Hematopoietic multipotent progenitor cell treated with erythropoietin and hydrocortisone succinate and interleukin-3 and kit ligand, for 6 days (in vitro differentiated cells): ENCODE measurements around the gene ISOC1.

Source experiments
- DNase-seq: peaks from one replicate; pipeline ENCODE4 v3.0.0-alpha.2; 2015

ISOC1 gene

DNA sequence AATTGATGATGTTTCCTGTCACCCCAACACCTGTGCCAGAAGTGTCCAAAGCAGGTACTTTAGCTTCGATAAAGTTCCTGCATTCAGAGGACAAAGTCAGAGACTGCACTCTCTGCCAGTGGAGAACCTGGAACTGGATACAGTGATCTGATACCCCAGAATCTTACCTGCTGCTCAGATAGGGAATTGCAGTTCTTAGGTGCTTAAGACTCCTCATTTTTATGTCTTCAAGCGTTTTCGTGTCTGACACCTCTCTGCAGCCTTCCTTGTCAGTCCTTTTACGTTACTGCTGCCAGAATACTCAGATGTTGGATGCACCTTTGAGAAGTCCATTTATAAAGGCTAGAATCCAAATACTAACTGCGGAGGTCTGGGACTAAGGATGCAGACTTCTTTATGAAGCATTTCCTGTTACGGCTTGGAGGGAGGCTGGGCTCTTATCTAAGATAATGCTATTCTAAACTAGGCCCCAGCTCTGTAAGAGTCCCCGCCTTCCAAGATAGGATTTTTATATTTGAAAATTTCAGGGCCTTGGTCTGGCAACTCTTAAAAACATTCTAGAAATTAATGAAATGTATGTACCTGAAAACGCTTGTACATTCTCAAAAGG is 1.9 kb downstream of the ISOC1 start:
- DNase-seq, result peak; percentile 67

DNA sequence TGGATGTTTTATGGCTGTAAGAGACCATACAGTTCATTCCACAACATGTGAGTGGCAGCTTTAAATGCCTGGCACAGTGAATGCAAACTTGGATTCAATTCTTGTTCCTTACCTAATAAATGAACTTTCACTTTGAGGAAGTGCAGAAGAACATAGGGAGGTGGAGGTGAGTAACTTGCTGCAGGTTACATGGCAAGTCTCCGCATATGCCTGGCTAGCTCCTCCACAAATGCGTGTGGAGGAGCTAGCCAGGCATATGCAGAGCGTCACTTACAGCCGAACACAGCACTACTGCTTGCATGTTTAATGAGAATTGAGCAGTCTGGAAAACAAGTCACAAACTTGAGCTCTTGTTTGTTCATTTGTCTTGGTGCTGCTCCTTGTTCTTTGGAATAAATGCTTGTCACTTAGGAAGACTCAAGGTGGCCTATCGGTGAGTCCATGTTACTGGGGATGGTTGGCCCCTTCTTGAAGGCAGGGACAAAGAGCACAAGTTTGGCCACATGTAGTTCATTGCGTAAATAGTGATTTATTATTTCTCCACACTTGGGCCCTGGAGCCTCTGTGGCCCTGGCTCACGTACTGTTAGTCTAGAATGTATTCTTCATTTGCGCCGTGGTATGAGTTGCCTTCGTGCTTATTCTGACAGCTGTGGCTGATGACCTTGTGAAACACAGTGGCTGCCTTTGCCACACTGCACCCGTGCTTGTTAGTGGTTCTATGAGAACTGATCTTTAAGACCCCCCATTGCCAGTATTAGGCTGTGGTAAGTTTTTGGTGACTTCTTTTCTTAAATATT is 3.1 kb downstream of the ISOC1 start:
- DNase-seq, result no peak

DNA sequence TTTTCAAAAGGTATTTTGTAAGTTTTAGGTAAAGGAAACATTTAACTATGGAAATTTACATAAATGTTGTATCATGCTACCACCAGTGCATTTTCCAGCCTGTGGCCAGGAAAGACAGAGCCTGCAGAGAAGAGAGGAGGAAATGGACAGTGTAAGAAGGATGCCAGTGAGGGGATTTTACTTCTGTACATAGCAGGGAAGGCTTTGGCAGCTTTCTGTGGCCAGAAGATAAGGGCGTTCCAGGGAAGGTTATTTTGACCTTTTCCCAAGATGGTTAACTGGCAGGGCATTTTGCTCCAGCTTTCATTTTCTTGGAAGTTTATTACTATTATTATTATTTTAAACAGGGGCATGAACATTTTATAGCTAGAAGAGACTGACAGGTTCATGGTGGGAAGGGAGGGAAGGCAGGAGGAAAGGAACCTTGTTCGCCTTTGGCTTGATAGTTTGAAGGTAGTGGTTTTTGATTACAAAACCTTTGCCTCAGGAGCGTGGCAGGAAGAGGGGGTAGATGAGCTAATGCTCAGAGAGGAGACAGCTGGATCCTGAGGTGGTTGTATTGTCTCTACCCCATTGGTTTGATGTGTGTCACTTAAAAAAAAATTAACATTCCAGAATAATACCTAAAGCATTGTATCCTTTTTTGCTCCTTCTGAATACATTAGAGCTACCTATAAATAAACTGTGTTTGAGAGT is 4.1 kb downstream of the ISOC1 start:
- peak; percentile 47 for DNase-seq

DNA sequence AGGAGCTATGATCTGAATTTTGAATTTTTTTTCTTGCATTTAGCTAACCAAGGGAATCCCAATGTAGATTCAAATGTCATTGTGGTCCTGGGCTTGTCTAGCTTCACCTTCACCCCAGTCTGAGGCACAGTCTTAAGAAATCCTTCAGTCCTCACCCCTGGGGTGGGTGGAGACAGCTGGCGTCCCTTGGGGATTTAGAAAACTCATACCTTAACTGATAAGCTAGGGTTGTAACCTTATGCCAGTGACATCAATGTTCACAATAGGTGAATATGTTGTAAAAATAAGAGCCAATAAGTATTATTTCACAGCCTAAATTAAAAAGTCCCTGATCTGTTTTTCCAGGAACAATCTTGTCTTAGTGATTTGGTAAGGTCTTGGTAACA is 4.6 kb downstream of the ISOC1 start:
- DNase-seq, result no peak

DNA sequence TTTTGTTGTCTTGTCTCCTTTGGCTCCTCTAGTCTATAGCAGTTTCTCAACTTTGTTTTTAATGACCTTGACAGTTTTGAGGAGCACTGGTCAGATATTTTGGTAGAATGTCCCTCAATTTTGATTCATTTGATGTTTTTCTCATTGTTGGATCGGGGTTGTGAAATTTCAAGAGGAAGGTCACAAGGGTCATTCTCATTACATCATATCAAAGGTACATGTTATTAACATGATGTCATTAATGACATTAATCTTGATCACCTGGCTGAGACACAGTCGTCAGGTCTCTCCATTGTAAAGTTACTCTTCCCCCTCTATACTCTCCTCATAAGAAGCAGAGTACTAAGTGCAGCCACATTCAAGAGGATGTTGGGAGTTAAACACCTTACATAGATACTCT is 7.2 kb downstream of the ISOC1 start:
- no peak for DNase-seq

DNA sequence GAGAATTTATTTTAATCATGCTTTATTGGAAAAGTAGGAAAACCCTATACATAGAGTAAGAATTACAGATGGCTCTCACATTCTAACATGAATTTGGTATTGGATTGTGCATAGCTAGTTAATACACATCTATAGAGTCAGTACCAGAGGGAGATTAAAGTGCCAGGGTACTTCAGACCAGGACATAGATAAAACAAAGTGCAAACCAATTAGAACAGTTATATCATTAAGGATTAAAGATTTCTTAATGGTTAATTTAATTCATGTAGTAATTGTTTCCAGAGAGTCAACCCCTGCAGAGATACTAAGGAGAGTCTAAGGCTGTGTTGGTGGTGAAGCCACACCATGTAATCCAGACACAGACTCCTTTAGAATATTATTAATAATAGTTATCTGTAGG is 8.8 kb downstream of the ISOC1 start:
- DNase-seq, result no peak

DNA sequence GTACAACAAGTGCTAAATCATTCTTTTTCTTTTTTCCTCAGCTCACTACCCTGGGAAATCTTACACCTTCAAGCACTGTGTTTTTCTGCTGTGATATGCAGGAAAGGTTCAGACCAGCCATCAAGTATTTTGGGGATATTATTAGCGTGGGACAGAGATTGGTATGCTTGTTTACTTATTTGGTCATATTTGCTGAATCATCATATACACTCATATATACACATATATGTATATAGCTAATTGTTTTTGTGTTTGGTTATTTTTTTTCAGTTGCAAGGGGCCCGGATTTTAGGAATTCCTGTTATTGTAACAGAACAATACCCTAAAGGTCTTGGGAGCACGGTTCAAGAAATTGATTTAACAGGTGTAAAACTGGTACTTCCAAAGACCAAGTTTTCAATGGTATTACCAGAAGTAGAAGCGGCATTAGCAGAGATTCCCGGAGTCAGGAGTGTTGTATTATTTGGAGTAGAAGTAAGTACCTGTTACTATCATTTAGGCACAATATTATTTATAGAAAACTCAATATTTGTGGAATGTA is 10.4 kb downstream of the ISOC1 start:
- no peak for DNase-seq

DNA sequence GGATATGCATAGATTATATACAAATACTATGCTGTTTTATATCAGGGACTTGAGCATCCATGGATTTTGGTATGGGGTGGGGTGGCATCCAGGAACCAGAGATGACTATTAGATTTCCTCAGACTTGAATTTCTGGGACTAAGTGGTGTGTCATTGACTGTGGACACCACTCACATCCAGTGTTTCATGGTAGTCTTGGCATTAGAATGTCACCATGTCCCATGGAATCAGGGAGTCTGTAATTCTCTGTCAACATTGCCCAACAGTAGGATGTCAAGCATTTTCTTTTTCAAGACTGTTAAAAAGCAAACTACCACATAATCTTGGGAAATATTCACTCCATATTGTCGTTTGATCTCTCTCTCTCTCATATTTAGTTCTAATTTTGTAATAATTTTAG is 13.1 kb downstream of the ISOC1 start:
- DNase-seq, result no peak

DNA sequence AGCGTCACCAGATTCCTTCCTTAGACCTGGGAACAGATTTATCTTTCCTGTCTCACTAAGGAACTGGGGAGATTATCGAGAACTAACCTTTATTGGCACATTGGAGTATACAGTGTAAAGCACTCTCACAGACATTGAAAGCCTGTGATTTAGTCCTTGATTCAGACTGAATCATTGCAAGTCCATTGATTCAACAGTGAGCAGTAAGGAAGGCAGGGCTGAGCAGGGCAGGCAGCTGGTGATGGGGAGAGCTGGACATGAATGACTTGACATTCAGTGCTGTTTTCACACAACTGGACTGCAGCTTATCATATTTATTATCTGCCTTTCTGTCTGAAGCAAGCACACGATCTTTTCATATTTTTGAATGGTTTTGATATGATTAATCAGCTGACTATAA is 16.2 kb downstream of the ISOC1 start:
- DNase-seq, result no peak

DNA sequence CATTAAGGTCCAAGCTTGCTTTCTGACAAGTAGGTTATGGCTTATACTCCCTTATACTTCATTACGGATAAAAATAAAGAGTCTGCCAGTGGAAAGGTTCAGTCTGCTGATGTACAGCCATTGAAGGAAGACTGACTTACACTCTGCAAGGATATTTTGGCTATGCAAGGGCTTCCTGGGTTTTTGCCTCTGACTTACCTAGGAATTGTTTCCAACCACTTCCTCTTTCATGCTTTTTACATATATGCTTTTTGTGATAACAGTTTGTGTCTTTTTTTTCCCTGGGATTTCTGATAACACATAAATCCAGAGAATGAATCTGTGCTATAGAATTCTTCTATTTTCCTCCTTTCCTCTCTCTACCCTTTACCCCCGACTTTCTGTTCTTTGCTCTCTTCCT is 16.8 kb downstream of the ISOC1 start:
- no peak for DNase-seq

DNA sequence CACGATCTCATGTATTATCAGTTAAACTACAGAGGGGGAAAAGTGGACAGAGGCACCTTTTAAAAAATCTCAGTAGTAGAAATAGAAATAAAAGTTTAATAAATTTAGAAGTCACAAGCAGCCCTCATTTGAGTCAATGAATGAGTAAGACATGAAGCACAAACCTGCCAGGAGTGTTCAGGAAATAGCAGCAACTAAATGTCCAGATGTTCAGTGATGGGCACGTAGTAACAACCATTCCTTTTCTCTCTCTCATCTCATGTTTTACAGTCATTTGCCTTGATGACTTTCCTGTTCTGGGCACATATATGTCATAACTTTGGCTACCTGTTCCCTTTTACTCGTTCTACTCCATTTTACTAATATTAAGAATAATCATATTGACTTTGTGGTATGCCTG is 17.7 kb downstream of the ISOC1 start:
- DNase-seq, result no peak

DNA sequence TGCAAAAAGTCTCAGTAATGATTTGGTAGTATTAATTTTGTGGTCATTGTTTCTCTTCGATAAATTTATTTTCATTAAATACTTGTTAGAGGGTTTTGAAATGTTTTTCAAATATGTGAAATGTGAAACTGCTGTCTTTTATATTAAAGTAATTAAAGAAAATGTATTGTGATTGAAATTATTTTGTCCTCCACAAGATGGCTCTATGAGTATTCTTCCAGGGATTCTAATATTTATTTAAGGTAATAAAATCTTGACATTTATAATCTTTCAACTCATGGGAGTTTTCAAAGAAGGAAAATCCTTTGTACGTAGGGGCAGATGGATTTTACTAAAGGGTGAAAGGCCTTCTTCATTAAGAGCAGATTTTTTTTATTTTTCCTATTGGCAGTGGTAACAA is 19.3 kb downstream of the ISOC1 start:
- no peak for DNase-seq

DNA sequence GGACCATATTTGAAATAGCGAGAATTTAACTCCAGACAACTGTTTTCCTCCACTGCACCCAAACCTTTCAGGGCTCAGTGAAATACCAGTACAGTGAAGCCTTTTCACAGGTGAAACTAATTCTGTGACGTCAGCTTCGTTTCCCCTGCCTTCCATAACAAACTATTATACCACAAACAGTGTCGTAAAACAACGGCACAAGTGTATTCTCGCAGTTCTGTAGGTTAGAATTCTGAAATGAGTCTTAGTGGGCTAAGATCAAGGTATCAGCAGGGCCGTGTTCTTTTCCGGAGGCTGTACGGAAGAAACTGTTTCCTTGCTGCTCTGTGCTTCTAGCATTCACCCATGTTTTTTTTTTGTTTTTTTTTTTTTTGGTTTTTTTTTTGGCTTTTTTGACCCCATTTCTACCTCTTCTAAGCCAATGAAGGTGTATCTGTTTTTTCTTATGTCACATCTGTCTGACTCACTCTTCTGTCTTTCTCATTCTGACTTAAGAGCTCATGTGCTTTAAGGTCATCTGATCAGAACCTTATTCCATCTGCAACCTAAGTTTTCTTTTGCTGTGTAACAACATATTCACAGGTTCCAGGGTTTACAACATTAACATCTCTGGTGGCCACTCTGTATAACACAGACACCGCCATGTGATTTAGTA is 20.1 kb downstream of the ISOC1 start:
- no peak for DNase-seq

DNA sequence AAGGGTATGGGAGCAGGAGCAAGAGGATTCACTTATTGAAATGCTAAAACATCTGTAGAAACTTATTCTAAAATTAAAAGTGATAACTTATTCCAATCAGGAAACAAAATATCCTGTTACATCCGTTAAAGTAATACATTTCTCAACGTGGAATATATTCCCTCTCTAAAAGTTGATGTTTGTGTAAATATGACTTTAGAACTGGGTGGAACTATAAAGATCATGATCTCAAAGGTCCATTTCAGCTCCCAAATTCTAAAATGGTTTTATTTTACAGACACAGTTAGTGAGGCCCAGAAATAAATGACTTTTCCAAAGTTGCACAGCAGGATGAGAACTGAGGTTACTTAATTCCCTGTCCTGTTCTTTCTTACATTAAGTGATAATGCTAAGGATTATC is 21.1 kb downstream of the ISOC1 start:
- DNase-seq, result no peak

DNA sequence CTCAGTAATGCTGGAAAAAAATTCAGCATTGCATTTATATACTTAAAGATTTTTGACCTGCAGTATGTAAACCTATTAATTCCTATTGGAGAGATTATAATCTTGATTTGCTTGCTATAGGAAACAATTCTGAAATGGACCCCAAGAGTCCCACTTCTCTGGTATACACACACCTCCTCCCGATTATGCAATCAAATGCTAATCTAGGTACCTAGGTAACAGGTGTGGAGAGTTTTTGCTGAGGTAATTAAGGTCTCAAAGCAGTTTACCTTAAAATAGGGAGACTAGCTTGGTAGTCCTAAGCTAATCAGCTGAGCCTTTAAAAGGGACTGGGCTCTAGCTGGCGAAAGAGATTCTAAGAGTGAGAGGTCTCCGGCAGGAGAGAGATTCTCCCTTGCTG is 22.2 kb downstream of the ISOC1 start:
- no peak for DNase-seq

DNA sequence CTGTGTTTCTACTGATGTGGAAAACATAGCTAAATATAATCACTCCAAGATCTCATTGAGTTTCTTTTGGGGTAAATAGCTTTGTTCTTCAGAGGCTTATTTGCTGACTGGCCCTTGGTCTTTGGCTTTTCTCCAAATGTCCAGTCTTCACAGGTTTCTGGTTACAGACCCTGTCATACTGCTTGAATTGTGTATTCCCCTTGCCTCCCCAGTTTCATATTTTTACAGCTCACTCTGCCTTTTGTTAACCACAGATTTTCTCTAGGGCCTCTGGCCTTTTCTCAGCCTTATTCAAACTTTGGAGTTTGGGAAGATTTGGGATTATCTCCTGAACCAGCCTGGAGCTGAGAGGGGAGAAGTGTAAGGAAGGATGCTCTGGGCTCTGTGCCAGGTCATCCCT is 23.9 kb downstream of the ISOC1 start:
- no peak for DNase-seq

DNA sequence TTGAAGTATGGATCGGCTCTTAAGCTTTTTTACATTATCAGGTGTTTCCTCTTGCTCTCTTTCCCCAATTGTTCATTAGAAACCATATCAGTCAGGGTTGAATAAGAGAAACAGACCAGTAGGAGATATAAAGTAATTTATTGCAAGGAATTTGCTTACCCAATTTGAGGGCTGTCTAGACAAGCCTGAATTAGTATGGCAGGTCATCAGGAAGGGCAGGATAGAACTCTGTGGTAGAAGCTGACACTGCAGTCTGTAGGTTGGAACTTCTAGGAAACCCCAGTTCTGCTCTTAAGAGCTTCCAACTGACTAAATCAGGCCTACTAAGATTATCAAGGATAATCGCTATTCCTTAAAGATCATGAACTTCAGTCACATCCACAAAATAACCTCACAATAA is 24.3 kb downstream of the ISOC1 start:
- no peak for DNase-seq

DNA sequence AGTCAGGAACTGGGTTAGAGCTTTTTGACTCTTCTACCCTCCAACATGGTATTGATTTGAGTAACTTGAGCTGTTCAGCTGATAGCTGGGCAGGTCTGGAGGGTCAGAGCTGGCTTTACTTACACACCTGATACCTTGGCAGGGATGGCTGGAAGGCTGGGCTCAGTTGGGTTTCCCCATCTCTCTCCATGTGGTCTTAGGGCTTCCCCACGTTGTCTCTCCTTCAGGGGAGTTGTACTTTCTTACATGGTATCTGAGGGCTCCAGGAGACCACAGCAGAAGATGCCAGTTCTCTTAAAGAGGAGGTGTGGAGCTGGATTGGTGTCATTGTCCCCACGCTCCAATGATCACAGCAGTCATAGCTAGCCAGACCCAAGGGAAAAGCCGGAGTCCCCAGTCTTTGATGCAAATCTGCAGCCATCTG is 25.6 kb downstream of the ISOC1 start:
- no peak for DNase-seq

DNA sequence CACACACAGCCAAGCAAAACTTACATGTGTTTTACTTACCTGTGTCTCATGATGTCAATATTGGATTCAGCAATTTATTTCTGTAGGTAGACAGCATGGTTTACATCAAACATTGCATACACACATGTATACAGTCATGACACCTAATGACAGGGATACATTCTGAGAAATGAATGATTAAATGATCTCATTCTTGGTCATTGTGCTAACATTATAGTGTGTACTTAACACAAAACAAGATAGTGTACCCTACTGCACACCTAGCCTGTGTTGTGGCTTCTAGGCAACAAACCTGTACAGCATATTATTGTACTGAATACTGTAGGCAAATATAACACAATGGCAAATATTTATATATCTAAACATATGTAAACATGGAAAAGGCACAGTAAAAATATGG is 28.0 kb downstream of the ISOC1 start:
- DNase-seq, result no peak

DNA sequence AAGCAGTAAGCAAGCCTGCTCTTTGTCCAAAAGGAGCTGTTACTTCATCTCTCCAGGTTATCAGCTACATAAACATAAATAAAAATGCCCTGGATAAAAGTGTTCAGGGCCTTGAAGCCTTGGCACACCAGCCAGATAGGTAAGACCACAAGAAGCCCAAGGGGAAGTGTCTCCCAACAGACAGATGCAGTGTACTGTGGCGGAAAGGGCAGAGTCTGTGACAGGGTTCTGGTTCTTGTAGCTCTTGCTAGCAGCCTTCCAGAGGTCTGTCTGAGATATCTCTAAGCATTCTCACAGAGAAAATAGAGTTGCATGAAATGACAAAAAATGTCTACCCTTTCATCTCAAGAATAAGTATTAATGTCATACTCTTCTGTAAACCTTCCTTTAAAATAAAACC is 30.1 kb downstream of the ISOC1 start:
- DNase-seq, result no peak

DNA sequence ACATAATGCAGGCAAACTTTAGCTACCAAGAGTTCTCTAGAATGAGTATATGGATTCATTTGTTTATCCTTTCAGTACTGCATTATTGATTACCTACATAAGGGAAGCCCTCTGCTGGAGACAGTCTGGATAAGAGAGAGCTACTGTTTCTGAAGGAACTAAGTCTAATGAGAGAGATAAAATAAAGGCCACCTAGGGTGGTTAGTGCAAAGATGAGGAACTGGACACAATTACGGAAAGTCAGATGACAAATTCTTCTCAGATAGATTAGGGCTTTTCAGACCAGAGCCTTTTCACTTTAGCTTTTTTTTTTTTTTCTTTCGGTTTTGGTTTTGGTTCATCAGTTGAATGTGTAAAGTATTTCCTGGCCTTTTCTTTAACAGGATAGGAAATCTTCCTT is 31.3 kb downstream of the ISOC1 start:
- DNase-seq, result peak; percentile 14

DNA sequence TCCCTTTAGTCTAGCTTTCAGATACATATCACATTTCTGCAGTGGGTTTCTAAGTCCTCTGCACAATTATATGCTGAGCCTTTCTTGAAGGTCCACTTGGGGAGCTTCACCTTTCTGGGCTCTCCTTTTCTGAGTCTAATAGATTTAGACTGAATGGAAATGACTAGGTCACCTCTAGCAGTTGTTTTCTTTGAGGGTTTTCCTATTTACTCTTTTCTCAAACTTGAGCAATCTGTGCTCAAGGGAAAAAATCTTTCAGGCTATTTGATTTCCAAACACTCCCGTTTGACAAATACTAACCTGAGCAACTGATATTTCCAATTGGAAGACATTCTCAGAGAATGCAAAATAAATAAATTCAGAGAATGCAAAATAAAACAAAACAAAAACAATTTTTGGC is 39.0 kb downstream of the ISOC1 start:
- no peak for DNase-seq

DNA sequence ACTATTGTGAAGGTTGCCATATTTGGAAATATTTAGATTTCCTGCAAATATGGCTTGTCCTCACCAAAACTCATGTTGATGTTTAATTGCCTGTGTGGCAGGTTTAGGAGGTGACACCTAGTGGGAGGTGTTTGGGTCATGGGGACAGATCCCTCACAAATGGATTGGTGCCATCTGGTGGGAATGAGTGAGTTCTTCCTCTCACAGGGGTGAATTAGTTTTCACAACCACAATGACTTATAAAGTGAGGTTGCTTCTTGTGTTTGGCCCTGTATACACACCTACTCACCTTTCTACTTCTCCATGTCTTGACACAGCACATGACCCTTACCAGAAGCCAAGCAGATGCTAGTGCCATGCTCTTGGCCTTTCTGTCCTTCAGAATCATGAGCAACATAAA is 41.1 kb downstream of the ISOC1 start:
- DNase-seq, result peak; percentile 60

DNA sequence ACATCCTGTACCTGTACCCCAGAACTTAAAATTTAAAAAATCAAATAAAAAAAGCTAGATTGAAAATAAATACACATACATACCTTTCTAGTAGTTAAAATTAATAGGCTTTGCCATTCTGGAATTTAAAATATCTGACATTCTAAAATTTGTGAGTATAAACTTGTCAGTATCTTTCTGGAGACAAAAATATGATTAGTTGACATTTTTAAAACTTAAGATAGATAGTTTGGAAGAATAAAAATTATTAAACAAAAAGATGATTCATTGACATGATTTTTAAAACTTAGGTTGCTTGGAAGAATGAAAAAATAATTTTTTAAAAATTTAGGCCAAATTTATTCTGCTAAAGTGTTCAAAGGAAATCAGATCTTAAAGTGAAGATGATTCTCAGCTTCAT is 43.1 kb downstream of the ISOC1 start:
- no peak for DNase-seq
